ENCODE results near the gene WBP2NL. TPM values are rescaled to one million over a fixed set of nuclear protein-coding genes. Genes with fewer than 3 reads are reported as not detected.

The WBP2NL gene
- total RNA-seq, 1 experiment from 2014 or later = 1.0 TPM

DNA sequence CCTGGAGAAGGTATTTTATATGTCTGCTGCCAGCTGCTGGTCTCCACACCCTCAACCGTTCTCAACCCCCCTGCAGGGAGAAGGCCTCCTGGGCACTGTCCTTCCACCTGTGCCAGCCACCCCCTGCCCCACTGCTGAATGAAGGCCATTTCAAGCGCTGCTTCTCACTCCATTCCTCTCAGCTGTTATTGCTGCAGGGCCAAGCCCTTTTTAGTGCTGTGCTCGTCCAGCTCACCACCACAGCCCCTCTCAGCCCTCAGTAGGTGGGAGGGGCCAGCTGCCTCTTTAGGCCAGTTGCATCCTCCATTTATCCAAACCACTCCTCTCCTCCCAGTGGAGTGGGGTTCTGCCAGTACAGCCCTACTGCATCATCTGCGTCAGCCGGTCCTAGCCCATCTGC is 1.8 kb upstream of the WBP2NL start:
- no peak overlapping the region for H3K4me3 Mint-ChIP-seq (ENCODE audit: unreplicated experiment)
- no peaks in the 10 kb centered on the region for H3K27me3 ChIP-seq (replicated peaks; ENCODE audit: control insufficient read depth, insufficient read depth, low read length)
- BruUV-seq (replicated peaks) = no TSS peak
- no peak for DNase-seq
- peaks cover 9% of the 10 kb centered on the region for H3K36me3 Mint-ChIP-seq (ENCODE audit: insufficient read depth, unreplicated experiment)
- peaks cover 4% of the 10 kb centered on the region for H3K27me3 Mint-ChIP-seq (ENCODE audit: insufficient read depth, unreplicated experiment)
- H3K4me1 ChIP-seq = peaks cover 5% of the 10 kb centered on the region
- H3K36me3 ChIP-seq (ENCODE audit: control insufficient read depth, insufficient read depth, low read length) = no peaks in the 10 kb centered on the region
- no peak overlapping the region for H3K27ac Mint-ChIP-seq (ENCODE audit: unreplicated experiment)
- POLR2A ChIA-PET = no interaction called here
- CTCF ChIA-PET = no interaction called here
- TF ChIP-seq, protein P1, sequence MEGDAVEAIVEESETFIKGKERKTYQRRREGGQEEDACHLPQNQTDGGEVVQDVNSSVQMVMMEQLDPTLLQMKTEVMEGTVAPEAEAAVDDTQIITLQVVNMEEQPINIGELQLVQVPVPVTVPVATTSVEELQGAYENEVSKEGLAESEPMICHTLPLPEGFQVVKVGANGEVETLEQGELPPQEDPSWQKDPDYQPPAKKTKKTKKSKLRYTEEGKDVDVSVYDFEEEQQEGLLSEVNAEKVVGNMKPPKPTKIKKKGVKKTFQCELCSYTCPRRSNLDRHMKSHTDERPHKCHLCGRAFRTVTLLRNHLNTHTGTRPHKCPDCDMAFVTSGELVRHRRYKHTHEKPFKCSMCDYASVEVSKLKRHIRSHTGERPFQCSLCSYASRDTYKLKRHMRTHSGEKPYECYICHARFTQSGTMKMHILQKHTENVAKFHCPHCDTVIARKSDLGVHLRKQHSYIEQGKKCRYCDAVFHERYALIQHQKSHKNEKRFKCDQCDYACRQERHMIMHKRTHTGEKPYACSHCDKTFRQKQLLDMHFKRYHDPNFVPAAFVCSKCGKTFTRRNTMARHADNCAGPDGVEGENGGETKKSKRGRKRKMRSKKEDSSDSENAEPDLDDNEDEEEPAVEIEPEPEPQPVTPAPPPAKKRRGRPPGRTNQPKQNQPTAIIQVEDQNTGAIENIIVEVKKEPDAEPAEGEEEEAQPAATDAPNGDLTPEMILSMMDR (IDR thresholded peaks at IDR 0.05; ENCODE audit: insufficient read depth in 1 of 2, low read depth in 1 of 2, low read length in 1 of 2, severe bottlenecking in 1 of 2, unreplicated experiment in 1 of 2) = no peak
- H3K4me1 Mint-ChIP-seq (ENCODE audit: low read depth, unreplicated experiment) = no peaks in the 10 kb centered on the region
- H3K9me3 ChIP-seq = no peaks in the 10 kb centered on the region
- intact Hi-C loops (cut with micrococcal nuclease; ENCODE audit: unreplicated experiment) = no loop called here
- no peaks in the 10 kb centered on the region for H3K9me3 Mint-ChIP-seq (ENCODE audit: unreplicated experiment)
- H3K4me3 ChIP-seq (ENCODE audit: low read depth, low read length) = no peak overlapping the region

GRCh38 chr22:42000466-42000865 is 1.9 kb downstream of the WBP2NL start:
- peaks cover 9% of the 10 kb centered on the region for H3K36me3 Mint-ChIP-seq (ENCODE audit: insufficient read depth, unreplicated experiment)
- H3K27ac Mint-ChIP-seq (ENCODE audit: unreplicated experiment) = no peak overlapping the region
- BruUV-seq (replicated peaks) = no TSS peak
- Histone ChIP-seq H3K9me3 (no peaks in the 10 kb centered on the region), H3K36me3 (ENCODE audit: control insufficient read depth, insufficient read depth, low read length) (no peaks in the 10 kb centered on the region), H3K4me1 (peaks cover 5% of the 10 kb centered on the region), H3K27me3 (replicated peaks; ENCODE audit: control insufficient read depth, insufficient read depth, low read length) (no peaks in the 10 kb centered on the region), H3K4me3 (ENCODE audit: low read depth, low read length) (no peak overlapping the region)
- POLR2A ChIA-PET = no interaction called here
- H3K4me1 Mint-ChIP-seq (ENCODE audit: low read depth, unreplicated experiment) = no peaks in the 10 kb centered on the region
- peaks cover 4% of the 10 kb centered on the region for H3K27me3 Mint-ChIP-seq (ENCODE audit: insufficient read depth, unreplicated experiment)
- intact Hi-C loops (cut with micrococcal nuclease; ENCODE audit: unreplicated experiment) = no loop called here
- no peak overlapping the region for H3K4me3 Mint-ChIP-seq (ENCODE audit: unreplicated experiment)
- no peak for DNase-seq
- TF ChIP-seq, protein P1 (IDR thresholded peaks at IDR 0.05; ENCODE audit: insufficient read depth in 1 of 2, low read depth in 1 of 2, low read length in 1 of 2, severe bottlenecking in 1 of 2, unreplicated experiment in 1 of 2) = no peak
- CTCF ChIA-PET = no interaction called here
- no peaks in the 10 kb centered on the region for H3K9me3 Mint-ChIP-seq (ENCODE audit: unreplicated experiment)

DNA sequence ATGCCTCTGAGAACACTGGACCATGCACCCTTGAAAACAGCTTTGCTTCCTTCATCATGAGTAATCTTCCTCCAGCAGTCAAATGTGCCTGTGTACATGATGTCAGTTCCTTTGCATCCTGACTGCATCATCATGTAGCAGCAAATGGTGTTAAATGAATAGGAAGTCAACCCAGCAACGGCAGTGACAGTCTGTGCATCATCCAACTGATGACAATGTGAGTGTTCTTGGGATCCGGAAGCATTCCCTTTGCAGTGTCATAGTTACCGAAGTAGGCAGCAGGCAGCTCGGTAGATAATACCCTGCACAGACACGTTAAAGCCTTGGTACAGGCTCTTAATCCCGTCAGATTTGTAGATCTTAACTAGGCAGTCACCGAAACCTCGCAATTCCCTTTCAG is 2.5 kb downstream of the WBP2NL start:
- Histone ChIP-seq H3K4me1 (peaks cover 5% of the 10 kb centered on the region), H3K4me3 (ENCODE audit: low read depth, low read length) (no peak overlapping the region), H3K27me3 (replicated peaks; ENCODE audit: control insufficient read depth, insufficient read depth, low read length) (no peaks in the 10 kb centered on the region), H3K9me3 (no peaks in the 10 kb centered on the region), H3K36me3 (ENCODE audit: control insufficient read depth, insufficient read depth, low read length) (no peaks in the 10 kb centered on the region)
- Mint-ChIP-seq H3K27ac (ENCODE audit: unreplicated experiment) (no peak overlapping the region), H3K4me1 (ENCODE audit: low read depth, unreplicated experiment) (no peaks in the 10 kb centered on the region), H3K36me3 (ENCODE audit: insufficient read depth, unreplicated experiment) (peaks cover 9% of the 10 kb centered on the region), H3K27me3 (ENCODE audit: insufficient read depth, unreplicated experiment) (peaks cover 4% of the 10 kb centered on the region), H3K9me3 (ENCODE audit: unreplicated experiment) (no peaks in the 10 kb centered on the region), H3K4me3 (ENCODE audit: unreplicated experiment) (no peak overlapping the region)
- TF ChIP-seq, protein P1 (IDR thresholded peaks at IDR 0.05; ENCODE audit: insufficient read depth in 1 of 2, low read depth in 1 of 2, low read length in 1 of 2, severe bottlenecking in 1 of 2, unreplicated experiment in 1 of 2) = no peak
- DNase-seq = no peak
- ChIA-PET CTCF (no interaction called here), POLR2A (no interaction called here)
- BruUV-seq (replicated peaks) = no TSS peak
- intact Hi-C loops (cut with micrococcal nuclease; ENCODE audit: unreplicated experiment) = no loop called here

Data from Caco-2 (cell line).